Peyer's patch (tissue), 4 donors: Measurements from ENCODE around the gene RHBDF2. TPM values are rescaled to one million over a fixed set of nuclear protein-coding genes. Genes with fewer than 3 reads are reported as not detected.

ENCODE experiments used
- DNase-seq, 3 donors: peaks; one replicate each; pipeline ENCODE4 v3.0.0-alpha.2; 2017 to 2019
- H3K27ac ChIP-seq, 4 donors: fragments of 200-600 bp; sonication (generic); one replicate each; pipeline ENCODE4 v1.5.1; 2016 to 2019
- H3K27me3 ChIP-seq, 2 donors: fragments of 200-600 bp; sonication (generic); one replicate each; pipeline ENCODE4 v1.5.1; 2019
- H3K36me3 ChIP-seq, 3 donors: fragments of 200-600 bp; sonication (generic); one replicate each; pipeline ENCODE4 v1.5.1; 2016 to 2019
- H3K4me1 ChIP-seq, 4 donors: fragments of 200-600 bp; sonication (generic); one replicate each; pipeline ENCODE4 v1.5.1; 2016 to 2019
- H3K4me3 ChIP-seq, 4 donors: fragments of 200-600 bp; sonication (generic); 1 replicate in 3 of 4; 2 replicates in 1 of 4; pipeline ENCODE4 v1.5.1; 2016 to 2019; ENCODE audit warnings: mild to moderate bottlenecking in 1 of 4
- H3K9me3 ChIP-seq, 4 donors: fragments of 200-600 bp; sonication (generic); one replicate each; pipeline ENCODE4 v1.5.1; 2016 to 2019; ENCODE audit warnings: mild to moderate bottlenecking in 1 of 4
- POLR2A ChIP-seq, 2 donors: fragments of 450-650 bp; IDR thresholded peaks; one replicate each; pipeline ENCODE4 v1.5.1; 2017; ENCODE audit warnings: antibody characterized with exemption in 2 of 2, mild to moderate bottlenecking in 2 of 2, moderate library complexity in 2 of 2
- total RNA-seq, 4 donors: library from RNA; depleted of rRNA; stranded (reverse); fragments of >200 nt; gene quantifications; one replicate each; pipeline ENCODE4 v1.1.0, GENCODE V29; 2016
- TF ChIP-seq, protein P1 (sequence below), 6 experiments: fragments of 450-650 bp in 4 of 6; fragments of 200-600 bp in 2 of 6; sonication (generic) in 1 of 6; IDR thresholded peaks; one replicate each; pipeline ENCODE4 v1.5.1; 2017 to 2019; ENCODE audit warnings: antibody characterized with exemption in 6 of 6, mild to moderate bottlenecking in 3 of 6, moderate library complexity in 1 of 6

RHBDF2 gene
- total RNA-seq, 4 donors from 2014 or later, result 8.8 to 225 (median 33.0) TPM

GRCh38 chr17:76539631-76540271 lies 38.5 kb upstream of the RHBDF2 start, which contains the start of gene PRCD:
PRCD (plus strand) TSS chr17:76540044; CDS start chr17:76540142, 98 bp downstream.
- no peak for DNase-seq

DNA sequence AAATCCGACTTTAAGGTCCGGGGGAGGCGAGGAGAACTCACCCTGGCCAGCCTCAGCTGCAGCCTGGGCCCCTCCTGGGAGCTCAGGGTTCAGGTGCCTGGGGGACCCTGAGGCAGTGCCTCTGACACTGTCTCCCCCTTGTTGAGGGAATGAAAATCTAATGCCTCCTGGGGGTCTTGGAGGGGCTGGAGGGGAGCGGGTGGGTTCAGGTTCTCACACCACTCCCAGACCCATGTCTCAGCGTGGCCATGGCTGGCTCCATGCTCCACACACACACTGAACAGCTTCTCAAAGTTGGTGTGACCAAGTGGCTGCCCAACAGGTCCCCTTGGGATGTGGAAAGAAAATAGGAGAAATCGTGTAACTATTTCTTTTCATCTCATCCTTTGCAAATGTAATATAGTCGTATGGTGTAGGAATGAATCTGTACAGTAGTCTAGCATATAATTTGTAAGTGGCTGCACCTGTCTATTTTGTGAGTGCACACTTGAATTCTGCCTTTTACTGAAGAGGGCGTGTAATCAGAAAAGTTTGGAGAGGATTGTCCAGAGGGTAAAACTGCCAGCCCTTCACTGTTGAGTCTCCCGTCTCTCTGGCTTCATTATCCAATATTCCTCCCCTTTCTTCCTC lies 37.8 kb upstream of the RHBDF2 start:
- peaks cover 0 to 16% of the 10 kb centered on the region in 2 donors for H3K27me3 ChIP-seq
- DNase-seq, result no peak
- H3K4me1 ChIP-seq, result peaks cover 0 to 34% (median 5%) of the 10 kb centered on the region in 4 donors
- no peak overlapping the region for H3K4me3 ChIP-seq
- H3K9me3 ChIP-seq, result no peaks in the 10 kb centered on the region
- H3K36me3 ChIP-seq, result no peaks in the 10 kb centered on the region
- H3K27ac ChIP-seq, result peak overlapping the region in 3 of 4 donors; percentile 62 to 84 (median 81)
- TF ChIP-seq POLR2A (IDR thresholded peaks at IDR 0.05), result no peak
- TF ChIP-seq, protein P1, sequence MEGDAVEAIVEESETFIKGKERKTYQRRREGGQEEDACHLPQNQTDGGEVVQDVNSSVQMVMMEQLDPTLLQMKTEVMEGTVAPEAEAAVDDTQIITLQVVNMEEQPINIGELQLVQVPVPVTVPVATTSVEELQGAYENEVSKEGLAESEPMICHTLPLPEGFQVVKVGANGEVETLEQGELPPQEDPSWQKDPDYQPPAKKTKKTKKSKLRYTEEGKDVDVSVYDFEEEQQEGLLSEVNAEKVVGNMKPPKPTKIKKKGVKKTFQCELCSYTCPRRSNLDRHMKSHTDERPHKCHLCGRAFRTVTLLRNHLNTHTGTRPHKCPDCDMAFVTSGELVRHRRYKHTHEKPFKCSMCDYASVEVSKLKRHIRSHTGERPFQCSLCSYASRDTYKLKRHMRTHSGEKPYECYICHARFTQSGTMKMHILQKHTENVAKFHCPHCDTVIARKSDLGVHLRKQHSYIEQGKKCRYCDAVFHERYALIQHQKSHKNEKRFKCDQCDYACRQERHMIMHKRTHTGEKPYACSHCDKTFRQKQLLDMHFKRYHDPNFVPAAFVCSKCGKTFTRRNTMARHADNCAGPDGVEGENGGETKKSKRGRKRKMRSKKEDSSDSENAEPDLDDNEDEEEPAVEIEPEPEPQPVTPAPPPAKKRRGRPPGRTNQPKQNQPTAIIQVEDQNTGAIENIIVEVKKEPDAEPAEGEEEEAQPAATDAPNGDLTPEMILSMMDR (IDR thresholded peaks at IDR 0.05), result no peak

More at GRCh38 chr17:76539631-76540271, 38.5 kb upstream of the RHBDF2 start, which contains the start of gene PRCD:
- no peaks in the 10 kb centered on the region for H3K9me3 ChIP-seq
- H3K27ac ChIP-seq, result peak within 1 kb of the TSS in 3 of 4 donors; percentile 62 to 84 (median 81)
- TF ChIP-seq, protein P1 (IDR thresholded peaks at IDR 0.05), result no peak
- no peak for TF ChIP-seq POLR2A (IDR thresholded peaks at IDR 0.05)
- H3K36me3 ChIP-seq, result no peaks in the 10 kb centered on the region
- H3K4me1 ChIP-seq, result peaks cover 0 to 41% (median 6%) of the 10 kb centered on the region in 4 donors
- peak within 1 kb of the TSS in 2 of 4 donors; percentile 39 to 48 for H3K4me3 ChIP-seq
- H3K27me3 ChIP-seq, result peaks cover 0 to 16% of the 10 kb centered on the region in 2 donors

GRCh38 chr17:76538281-76538931 lies 37.2 kb upstream of the RHBDF2 start:
- Histone ChIP-seq H3K4me1 (peaks cover 0 to 27% (median 5%) of the 10 kb centered on the region in 4 donors), H3K4me3 (peak overlapping the region; percentile 24 to 54 (median 51)), H3K36me3 (no peaks in the 10 kb centered on the region), H3K27ac (peak overlapping the region in 3 of 4 donors; percentile 62 to 84 (median 81)), H3K9me3 (no peaks in the 10 kb centered on the region), H3K27me3 (peaks cover 0 to 16% of the 10 kb centered on the region in 2 donors)
- DNase-seq, result peak in 1 of 3 donors; percentile 49
- TF ChIP-seq, protein P1 (IDR thresholded peaks at IDR 0.05), result no peak
- TF ChIP-seq POLR2A (IDR thresholded peaks at IDR 0.05), result no peak

GRCh38 chr17:76537578-76538280 lies 36.5 kb upstream of the RHBDF2 start, which contains the start of gene CYGB:
CYGB (minus strand) TSS chr17:76537709; CDS start chr17:76537542, 167 bp downstream.
- peak within 1 kb of the TSS; percentile 24 to 54 (median 51) for H3K4me3 ChIP-seq
- peaks cover 0 to 27% (median 5%) of the 10 kb centered on the region in 4 donors for H3K4me1 ChIP-seq
- H3K27ac ChIP-seq, result peak within 1 kb of the TSS; percentile 33 to 84 (median 72)
- peaks cover 0 to 16% of the 10 kb centered on the region in 2 donors for H3K27me3 ChIP-seq
- H3K36me3 ChIP-seq, result no peaks in the 10 kb centered on the region
- DNase-seq, result no peak
- TF ChIP-seq, protein P1 (IDR thresholded peaks at IDR 0.05), result no peak
- TF ChIP-seq POLR2A (IDR thresholded peaks at IDR 0.05), result no peak
- no peaks in the 10 kb centered on the region for H3K9me3 ChIP-seq

DNA sequence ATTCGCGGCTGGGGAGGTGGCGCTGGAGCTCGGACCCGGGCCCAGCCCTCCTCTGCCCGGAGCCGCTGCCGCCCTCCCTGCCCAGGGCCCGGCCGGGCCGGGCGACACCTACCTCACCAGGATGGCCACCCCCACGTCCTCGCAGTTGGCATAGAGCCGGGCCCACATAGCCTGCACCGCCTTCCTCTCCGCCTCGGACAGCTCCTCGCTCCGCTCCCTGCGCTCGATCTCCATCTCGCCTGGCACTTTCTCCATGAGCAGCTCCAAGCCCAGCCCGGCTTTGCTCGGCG lies 36.0 kb upstream of the RHBDF2 start:
- H3K36me3 ChIP-seq, result no peaks in the 10 kb centered on the region
- H3K4me3 ChIP-seq, result peak overlapping the region; percentile 24 to 54 (median 51)
- no peak for TF ChIP-seq POLR2A (IDR thresholded peaks at IDR 0.05)
- TF ChIP-seq, protein P1 (IDR thresholded peaks at IDR 0.05), result no peak
- peak overlapping the region; percentile 33 to 84 (median 72) for H3K27ac ChIP-seq
- H3K27me3 ChIP-seq, result peaks cover 0 to 16% of the 10 kb centered on the region in 2 donors
- peak in 1 of 3 donors; percentile 54 for DNase-seq
- no peaks in the 10 kb centered on the region for H3K9me3 ChIP-seq
- peaks cover 0 to 27% (median 5%) of the 10 kb centered on the region in 4 donors for H3K4me1 ChIP-seq
